Testis (tissue), 3 donors: ENCODE measurements around the gene INPP5A. TPM values are rescaled to one million over a fixed set of nuclear protein-coding genes. Genes with fewer than 3 reads are reported as not detected.

Experiments
- DNase-seq: peaks from one replicate; pipeline ENCODE4 v3.0.0-alpha.2; 2019
- H3K27ac ChIP-seq, 2 donors: fragments of 200-600 bp; sonication (generic); one replicate each; pipeline ENCODE4 v1.5.1; 2019
- H3K27me3 ChIP-seq: fragments of 200-600 bp; sonication (generic); one replicate; pipeline ENCODE4 v1.5.1; 2019
- H3K36me3 ChIP-seq: fragments of 200-600 bp; sonication (generic); one replicate; pipeline ENCODE4 v1.5.1; 2017; ENCODE audit warnings: low read depth; ENCODE audit errors: missing control alignments
- H3K4me1 ChIP-seq: fragments of 200-600 bp; sonication (generic); one replicate; pipeline ENCODE4 v1.5.1; 2019
- H3K4me3 ChIP-seq, 2 donors: fragments of 200-600 bp; sonication (generic); one replicate each; pipeline ENCODE4 v1.5.1; 2017 to 2019
- H3K9me3 ChIP-seq: fragments of 200-600 bp; sonication (generic); one replicate; pipeline ENCODE4 v1.5.1; 2017
- POLR2A ChIP-seq: fragments of 450-650 bp; IDR thresholded peaks from one replicate; pipeline ENCODE4 v1.6.1; 2017; ENCODE audit warnings: antibody characterized with exemption, mild to moderate bottlenecking, moderate library complexity
- WGBS, 2 donors: methylation state at CpG; one replicate each; pipeline ENCODE4 v1.1.5; 2018; 5-methylcytosine and 5-hydroxymethylcytosine counted together
- intact Hi-C: fragments of 100-400 bp; cut with DNase I; formaldehyde crosslinking; loops from one replicate; pipeline ENCODE4 v1.15.1; 2023; ENCODE audit warnings: low total_unique reads
- polyA plus RNA-seq: library from polyadenylated mRNA; stranded (reverse); fragments of 350-450 nt; fragmentation: Illumina TruSeq; extraction: RNeasy Lipid Tissue Mini Kit (QIAGEN cat#74804); gene quantifications from one replicate; pipeline ENCODE4 v1.2.3, GENCODE V29; 2014; ENCODE audit warnings: low read depth, low replicate concordance; ENCODE audit not compliant: insufficient read depth
- total RNA-seq, 2 donors: library from RNA; depleted of rRNA; stranded (reverse); fragments of >200 nt; gene quantifications; one replicate each; pipeline ENCODE4 v1.2.3, GENCODE V29; 2016
- TF ChIP-seq, protein P1 (sequence below), 3 experiments: fragments of 450-650 bp in 2 of 3; fragments of 200-600 bp in 1 of 3; sonication (generic) in 1 of 3; IDR thresholded peaks; one replicate each; pipeline ENCODE4 v1.5.1; 2016 to 2019; ENCODE audit warnings: antibody characterized with exemption in 3 of 3, mild to moderate bottlenecking in 2 of 3, moderate library complexity in 1 of 3

INPP5A gene
- total and polyA plus RNA-seq, 3 donors from 2014 or later, result 54.1 to 103 (median 73.0) TPM

DNA sequence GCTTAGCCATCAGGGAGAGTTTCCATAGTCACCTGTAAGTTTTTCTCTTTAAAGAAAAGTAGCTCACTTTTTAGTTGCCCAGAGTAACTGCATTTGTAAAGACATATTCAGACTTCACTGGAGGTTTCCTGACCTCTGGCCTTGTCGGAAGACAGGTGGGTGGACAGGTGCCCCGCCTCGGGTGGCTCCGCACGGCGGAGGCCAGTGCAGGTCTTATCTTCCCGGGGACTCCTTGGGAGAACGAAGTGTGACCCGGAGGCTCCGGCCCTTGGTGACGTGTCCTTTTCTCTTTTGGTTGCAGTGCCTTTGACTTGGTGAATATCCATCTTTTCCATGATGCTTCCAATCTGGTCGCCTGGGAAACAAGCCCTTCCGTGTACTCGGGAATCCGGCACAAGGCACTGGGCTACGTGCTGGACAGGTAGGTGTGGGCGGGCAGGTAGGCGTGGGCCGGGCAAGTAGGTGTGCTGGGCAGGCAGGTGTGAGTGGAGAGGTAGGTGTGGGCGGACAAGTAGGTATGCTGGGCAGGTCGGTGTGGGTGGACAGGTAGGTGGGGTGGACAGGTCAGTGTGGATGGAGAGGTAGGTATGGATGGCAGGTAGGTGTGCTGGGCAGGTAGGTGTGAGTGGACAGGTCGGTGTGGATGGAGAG is 172.6 kb downstream of the INPP5A start:
- Histone ChIP-seq H3K36me3 (no peaks in the 10 kb centered on the region), H3K27me3 (no peaks in the 10 kb centered on the region), H3K9me3 (no peaks in the 10 kb centered on the region), H3K4me1 (no peaks in the 10 kb centered on the region), H3K4me3 (no peak overlapping the region), H3K27ac (no peak overlapping the region)
- no peak for DNase-seq
- intact Hi-C loops, result no loop called here
- TF ChIP-seq, protein P1, sequence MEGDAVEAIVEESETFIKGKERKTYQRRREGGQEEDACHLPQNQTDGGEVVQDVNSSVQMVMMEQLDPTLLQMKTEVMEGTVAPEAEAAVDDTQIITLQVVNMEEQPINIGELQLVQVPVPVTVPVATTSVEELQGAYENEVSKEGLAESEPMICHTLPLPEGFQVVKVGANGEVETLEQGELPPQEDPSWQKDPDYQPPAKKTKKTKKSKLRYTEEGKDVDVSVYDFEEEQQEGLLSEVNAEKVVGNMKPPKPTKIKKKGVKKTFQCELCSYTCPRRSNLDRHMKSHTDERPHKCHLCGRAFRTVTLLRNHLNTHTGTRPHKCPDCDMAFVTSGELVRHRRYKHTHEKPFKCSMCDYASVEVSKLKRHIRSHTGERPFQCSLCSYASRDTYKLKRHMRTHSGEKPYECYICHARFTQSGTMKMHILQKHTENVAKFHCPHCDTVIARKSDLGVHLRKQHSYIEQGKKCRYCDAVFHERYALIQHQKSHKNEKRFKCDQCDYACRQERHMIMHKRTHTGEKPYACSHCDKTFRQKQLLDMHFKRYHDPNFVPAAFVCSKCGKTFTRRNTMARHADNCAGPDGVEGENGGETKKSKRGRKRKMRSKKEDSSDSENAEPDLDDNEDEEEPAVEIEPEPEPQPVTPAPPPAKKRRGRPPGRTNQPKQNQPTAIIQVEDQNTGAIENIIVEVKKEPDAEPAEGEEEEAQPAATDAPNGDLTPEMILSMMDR (IDR thresholded peaks at IDR 0.05), result no peak
- no peak for TF ChIP-seq POLR2A
- WGBS, 2 donors, result 94 to 95% methylated on average over 22 of the region's 22 CpGs

DNA sequence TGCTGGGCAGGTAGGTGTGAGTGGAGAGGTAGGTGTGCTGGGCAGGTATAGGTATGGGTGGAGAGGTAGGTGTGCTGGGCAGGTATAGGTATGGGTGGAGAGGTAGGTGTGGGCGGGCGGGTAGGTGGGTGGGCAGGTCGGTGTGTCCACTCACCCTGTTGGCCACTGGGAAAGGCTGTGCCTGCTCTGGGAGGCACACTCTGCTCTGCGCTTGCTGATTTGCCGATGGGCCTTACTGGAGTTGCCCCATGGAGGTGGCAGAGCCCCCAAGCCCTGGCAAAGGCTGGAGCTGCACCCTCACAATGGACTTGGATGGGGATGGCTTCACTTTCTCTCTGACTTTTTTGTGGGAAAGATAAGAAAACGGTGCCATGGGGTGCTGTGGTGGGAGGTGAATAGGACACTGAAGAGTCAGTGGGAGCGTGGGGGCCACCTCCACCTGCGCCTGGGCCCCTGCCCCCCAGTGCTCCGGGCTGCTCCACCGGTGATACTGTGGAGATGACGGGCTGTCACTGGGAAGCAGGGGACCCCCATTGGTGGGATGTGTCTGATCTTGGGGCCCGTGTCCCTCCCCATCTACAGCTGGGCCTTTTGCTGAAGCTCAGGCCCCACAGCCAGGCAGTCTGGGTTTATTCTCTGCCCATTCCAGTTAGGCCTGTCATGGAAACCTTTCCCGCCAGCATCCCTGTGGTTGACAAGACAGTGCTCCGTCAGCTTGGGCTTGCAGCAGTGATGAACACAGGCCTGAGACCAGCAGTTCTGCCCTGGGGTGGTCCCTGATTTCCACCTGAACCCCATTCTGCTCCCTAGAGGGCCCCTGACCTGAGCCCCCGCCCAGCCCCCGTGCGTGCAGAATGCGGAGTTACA is 173.4 kb downstream of the INPP5A start:
- H3K27ac ChIP-seq, result no peak overlapping the region
- intact Hi-C loops, result no loop called here
- H3K4me1 ChIP-seq, result no peaks in the 10 kb centered on the region
- WGBS, 2 donors, result 94% methylated on average over 13 to 18 of the region's 18 CpGs
- H3K36me3 ChIP-seq, result no peaks in the 10 kb centered on the region
- no peak overlapping the region for H3K4me3 ChIP-seq
- no peaks in the 10 kb centered on the region for H3K27me3 ChIP-seq
- DNase-seq, result no peak
- no peaks in the 10 kb centered on the region for H3K9me3 ChIP-seq
- TF ChIP-seq, protein P1 (IDR thresholded peaks at IDR 0.05), result no peak

DNA sequence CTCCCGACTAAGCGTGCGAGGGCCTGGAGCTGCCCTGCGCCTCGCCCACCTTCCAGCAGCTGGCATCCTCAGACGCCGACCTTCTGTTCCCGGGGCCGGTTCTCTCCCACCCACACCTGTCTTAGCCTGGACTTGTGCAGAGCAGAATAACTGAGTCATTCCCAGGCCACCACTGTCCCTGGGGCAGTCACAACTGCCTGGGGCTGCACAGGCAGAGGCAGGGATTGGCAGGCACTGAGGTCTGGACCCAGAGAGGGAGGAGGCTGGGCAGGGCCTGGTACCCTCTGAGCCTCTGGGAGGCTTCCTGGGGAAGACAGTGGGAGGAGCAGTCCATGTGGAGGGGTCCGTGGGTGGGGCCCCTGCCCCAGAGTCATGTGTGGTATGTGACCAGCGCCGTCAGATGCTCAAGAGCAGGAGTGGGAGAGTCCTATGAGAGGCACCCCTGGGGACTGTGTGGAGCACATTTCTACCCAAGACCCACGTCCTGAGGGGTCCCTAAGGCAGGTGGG is 174.1 kb downstream of the INPP5A start:
- Histone ChIP-seq H3K36me3 (no peaks in the 10 kb centered on the region), H3K9me3 (no peaks in the 10 kb centered on the region), H3K4me1 (no peaks in the 10 kb centered on the region), H3K27ac (no peak overlapping the region), H3K27me3 (no peaks in the 10 kb centered on the region), H3K4me3 (no peak overlapping the region)
- WGBS, 2 donors, result 89 to 94% methylated on average over 9 to 13 of the region's 13 CpGs
- TF ChIP-seq, protein P1 (IDR thresholded peaks at IDR 0.05), result no peak
- TF ChIP-seq POLR2A, result no peak
- intact Hi-C loops, result no loop called here
- DNase-seq, result no peak

DNA sequence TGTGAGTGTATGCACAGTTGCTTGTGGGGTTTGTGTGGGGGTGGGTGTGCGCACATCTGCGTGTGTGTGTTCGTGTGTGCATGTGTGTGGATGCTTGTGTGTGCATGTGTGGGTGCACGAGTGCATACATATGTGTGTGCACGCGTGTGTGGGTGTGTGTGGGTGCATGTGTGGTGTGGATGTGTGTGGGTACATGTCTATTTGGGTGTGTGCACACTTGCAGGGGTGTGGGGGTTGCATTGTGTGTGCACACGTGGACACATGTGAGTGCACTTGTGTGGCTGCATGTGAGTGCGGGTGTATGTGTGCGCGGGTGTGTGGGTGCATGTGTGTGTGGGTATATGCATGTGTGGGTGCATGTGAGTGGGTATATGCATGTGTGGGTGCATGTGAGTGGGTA is 174.7 kb downstream of the INPP5A start:
- intact Hi-C loops, result no loop called here
- TF ChIP-seq, protein P1 (IDR thresholded peaks at IDR 0.05), result no peak
- no peak for TF ChIP-seq POLR2A
- Histone ChIP-seq H3K9me3 (no peaks in the 10 kb centered on the region), H3K4me1 (no peaks in the 10 kb centered on the region), H3K36me3 (no peaks in the 10 kb centered on the region), H3K27me3 (no peaks in the 10 kb centered on the region), H3K4me3 (no peak overlapping the region), H3K27ac (no peak overlapping the region)
- 81 to 87% methylated on average over 10 of the region's 10 CpGs for WGBS, 2 donors
- no peak for DNase-seq
